M059J (cell line): ENCODE data around the gene CLDN22. TPM values are rescaled to one million over a fixed set of nuclear protein-coding genes. Genes with fewer than 3 reads are reported as not detected.

Experiments used
- DNase-seq: peaks from one replicate; pipeline ENCODE4 v3.0.0-alpha.2; 2012; ENCODE audit warnings: low read depth
- total RNA-seq: library from RNA; depleted of rRNA; stranded (reverse); fragments of >200 nt; shearing (Covaris generic); gene quantifications from 2 replicates; pipeline ENCODE4 v1.2.3, GENCODE V29; 2014; rRNA removed

CLDN22 gene
- total RNA-seq, result 0.05 TPM in 1 of 2 replicates, not detected in the other

GRCh38 chr4:183320211-183321059, at the start of gene CLDN22:
Gene CLDN22 (minus strand): TSS chr4:183320276. CDS start chr4:183320218, 58 bp downstream.
- DNase-seq, result no peak

GRCh38 chr4:183369073-183369472, 49.0 kb upstream of the CLDN22 start:
- DNase-seq, result no peak

- DNase-seq, result no peak
Measured at GRCh38 chr4:183366206-183366835, 46.2 kb upstream of the CLDN22 start.

- DNase-seq, result no peak
Measured at GRCh38 chr4:183364025-183364424, 43.9 kb upstream of the CLDN22 start.

GRCh38 chr4:183362916-183363542, 43.0 kb upstream of the CLDN22 start:
- DNase-seq, result no peak

GRCh38 chr4:183362036-183362435, 42.0 kb upstream of the CLDN22 start:
- DNase-seq, result no peak

- DNase-seq, result peak; percentile 85
Measured at GRCh38 chr4:183360161-183360919, 40.3 kb upstream of the CLDN22 start.

GRCh38 chr4:183358215-183358755, 38.2 kb upstream of the CLDN22 start:
- DNase-seq, result no peak

- DNase-seq, result no peak
Measured at GRCh38 chr4:183356931-183357675, 37.0 kb upstream of the CLDN22 start.

- no peak for DNase-seq
Measured at GRCh38 chr4:183356173-183356830, 36.2 kb upstream of the CLDN22 start.

GRCh38 chr4:183355405-183355804, 35.3 kb upstream of the CLDN22 start:
- peak; percentile 93 for DNase-seq

- no peak for DNase-seq
Measured at GRCh38 chr4:183354219-183354618, 34.1 kb upstream of the CLDN22 start.

- no peak for DNase-seq
Measured at GRCh38 chr4:183353557-183353956, 33.5 kb upstream of the CLDN22 start.

- DNase-seq, result no peak
Measured at GRCh38 chr4:183352546-183352945, 32.5 kb upstream of the CLDN22 start.

- DNase-seq, result no peak
Measured at GRCh38 chr4:183350317-183351071, 30.4 kb upstream of the CLDN22 start.

GRCh38 chr4:183349673-183350072, 29.6 kb upstream of the CLDN22 start:
- peak; percentile 71 for DNase-seq

GRCh38 chr4:183348706-183349659, 28.9 kb upstream of the CLDN22 start:
- peak; percentile 99 for DNase-seq

GRCh38 chr4:183348136-183348535, 28.1 kb upstream of the CLDN22 start:
- no peak for DNase-seq
